K562 (cell line): ENCODE measurements around the gene C17orf75.

Source experiments
- CBX8 ChIP-seq: fragments of 200-600 bp; sonication (generic); IDR thresholded peaks from 2 replicates; pipeline ENCODE4 v1.6.1; 2012; ENCODE audit warnings: borderline replicate concordance, mixed run types, low read depth, mild to moderate bottlenecking, moderate library complexity, mixed read lengths, low read length, control low read depth, inconsistent platforms; ENCODE audit not compliant: poor library complexity, severe bottlenecking; ENCODE audit errors: extremely low read depth
- CTCF ChIP-seq, 3 experiments: IDR thresholded peaks in 2 of 3; conservative IDR thresholded peaks in 1 of 3; 2 replicates each; pipeline ENCODE4 v1.5.1; 2011 to 2012; ENCODE audit warnings: low read length in 3 of 3, mild to moderate bottlenecking in 3 of 3, control low read depth in 2 of 3, improper control_type of control experiment in 1 of 3, inconsistent platforms in 1 of 3, low read depth in 1 of 3, mixed read lengths in 1 of 3, moderate library complexity in 1 of 3; ENCODE audit not compliant: insufficient read depth in 2 of 3
- ELF4 ChIP-seq: fragments of 450-650 bp; formaldehyde crosslinking; IDR thresholded peaks from 2 replicates; pipeline ENCODE4 v1.4.0; 2022; ENCODE audit warnings: missing genetic modification characterization
- MTF1 ChIP-seq: fragments of 250-450 bp; sonication (Bioruptor Pico); IDR thresholded peaks from 2 replicates; pipeline ENCODE4 v1.9.0; 2021; ENCODE audit warnings: moderate library complexity, mild to moderate bottlenecking, inconsistent platforms, borderline replicate concordance
- MXI1 ChIP-seq: IDR thresholded peaks from 2 replicates; pipeline ENCODE4 v1.6.1; 2011; ENCODE audit warnings: low read depth, mild to moderate bottlenecking, improper control_type of control experiment, low read length
- NONO ChIP-seq, 2 experiments: fragments of 200-400 bp in 1 of 2; fragments of 450-650 bp in 1 of 2; formaldehyde crosslinking in 1 of 2; IDR thresholded peaks; 2 replicates each; pipeline ENCODE4 v1.6.1; 2017; ENCODE audit warnings: low read depth in 2 of 2, mild to moderate bottlenecking in 2 of 2, moderate library complexity in 2 of 2, low read length in 1 of 2
- RBM22 ChIP-seq: fragments of 200-400 bp; formaldehyde crosslinking; IDR thresholded peaks from 2 replicates; pipeline ENCODE4 v1.6.1; 2018; ENCODE audit warnings: low read length, low read depth; ENCODE audit not compliant: poor library complexity, severe bottlenecking
- RBM34 ChIP-seq: fragments of 200-400 bp; formaldehyde crosslinking; IDR thresholded peaks from 2 replicates; pipeline ENCODE4 v1.6.1; 2018; ENCODE audit warnings: low read length, borderline replicate concordance; ENCODE audit not compliant: insufficient read depth
- TAF15 ChIP-seq: fragments of 200-400 bp; formaldehyde crosslinking; IDR thresholded peaks from 2 replicates; pipeline ENCODE4 v1.6.1; 2017; ENCODE audit warnings: mild to moderate bottlenecking, low read depth, low read length, moderate library complexity
- USF1 ChIP-seq: sonication (generic); formaldehyde crosslinking; IDR thresholded peaks from 2 replicates; pipeline ENCODE4 v1.9.0; 2022; ENCODE audit warnings: mild to moderate bottlenecking, missing genetic modification reagents
- ZKSCAN8 ChIP-seq: fragments of 200-800 bp; sonication (Bioruptor generic); IDR thresholded peaks from 2 replicates; pipeline ENCODE4 v1.6.1; 2016; ENCODE audit warnings: missing genetic modification characterization, missing compliant biosample characterization

GRCh38 chr17:32341141-32341856 is 674 bp downstream of the C17orf75 start:
- peak; percentile 12 to 33 (median 22); a peak in 2 of 6 replicates for TF ChIP-seq CTCF (IDR thresholded peaks at IDR 0.05 in 2 of 3, conservative IDR thresholded peaks at IDR 0.05 in 1 of 3; ENCODE audit: insufficient read depth in 2 of 3, low read depth in 1 of 3, low read length in 3 of 3)
- no peak for TF ChIP-seq RBM22
- no peak for TF ChIP-seq NONO (IDR thresholded peaks at IDR 0.05; ENCODE audit: low read depth in 2 of 2, low read length in 1 of 2)
- TF ChIP-seq MXI1 = no peak
- TF ChIP-seq MTF1 = no peak
- TF ChIP-seq ELF4 (CRISPR knock-in tag) = no peak
- TF ChIP-seq RBM34 = no peak
- no peak for TF ChIP-seq ZKSCAN8
- no peak for TF ChIP-seq TAF15
- TF ChIP-seq USF1 = no peak
- no peak for TF ChIP-seq CBX8
